VCaP (cell line): ENCODE results near the gene SPTBN1.

Source experiments
- H3K27ac ChIP-seq: fragments of 450-650 bp; 2 replicates; pipeline ENCODE4 v1.5.1; 2017
- TF ChIP-seq, protein P1 (sequence below): fragments of 450-650 bp; conservative IDR thresholded peaks from 2 replicates; pipeline ENCODE4 v1.5.1; 2017; ENCODE audit warnings: mild to moderate bottlenecking, moderate library complexity

The SPTBN1 gene

DNA sequence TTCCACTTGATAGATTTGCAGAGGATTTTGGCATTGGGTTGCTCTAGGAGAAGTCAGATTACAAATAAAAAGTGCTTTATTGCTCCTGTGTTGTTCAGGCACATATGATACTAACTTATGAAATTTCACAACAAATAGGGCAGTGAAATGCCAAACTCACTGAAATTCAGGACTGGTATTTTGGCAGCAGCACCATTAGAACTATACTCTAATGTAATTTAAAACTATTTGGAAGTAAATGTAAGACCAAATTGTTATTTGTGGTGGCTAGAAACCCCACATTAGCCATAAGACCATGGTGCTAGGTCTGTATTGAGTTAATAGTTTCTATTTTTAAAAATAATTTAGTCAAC is 57.2 kb downstream of the SPTBN1 start:
- H3K27ac ChIP-seq = peak overlapping the region; percentile 31; the same call in 1 of the 2 replicates
- TF ChIP-seq, protein P1, sequence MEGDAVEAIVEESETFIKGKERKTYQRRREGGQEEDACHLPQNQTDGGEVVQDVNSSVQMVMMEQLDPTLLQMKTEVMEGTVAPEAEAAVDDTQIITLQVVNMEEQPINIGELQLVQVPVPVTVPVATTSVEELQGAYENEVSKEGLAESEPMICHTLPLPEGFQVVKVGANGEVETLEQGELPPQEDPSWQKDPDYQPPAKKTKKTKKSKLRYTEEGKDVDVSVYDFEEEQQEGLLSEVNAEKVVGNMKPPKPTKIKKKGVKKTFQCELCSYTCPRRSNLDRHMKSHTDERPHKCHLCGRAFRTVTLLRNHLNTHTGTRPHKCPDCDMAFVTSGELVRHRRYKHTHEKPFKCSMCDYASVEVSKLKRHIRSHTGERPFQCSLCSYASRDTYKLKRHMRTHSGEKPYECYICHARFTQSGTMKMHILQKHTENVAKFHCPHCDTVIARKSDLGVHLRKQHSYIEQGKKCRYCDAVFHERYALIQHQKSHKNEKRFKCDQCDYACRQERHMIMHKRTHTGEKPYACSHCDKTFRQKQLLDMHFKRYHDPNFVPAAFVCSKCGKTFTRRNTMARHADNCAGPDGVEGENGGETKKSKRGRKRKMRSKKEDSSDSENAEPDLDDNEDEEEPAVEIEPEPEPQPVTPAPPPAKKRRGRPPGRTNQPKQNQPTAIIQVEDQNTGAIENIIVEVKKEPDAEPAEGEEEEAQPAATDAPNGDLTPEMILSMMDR = no peak

DNA sequence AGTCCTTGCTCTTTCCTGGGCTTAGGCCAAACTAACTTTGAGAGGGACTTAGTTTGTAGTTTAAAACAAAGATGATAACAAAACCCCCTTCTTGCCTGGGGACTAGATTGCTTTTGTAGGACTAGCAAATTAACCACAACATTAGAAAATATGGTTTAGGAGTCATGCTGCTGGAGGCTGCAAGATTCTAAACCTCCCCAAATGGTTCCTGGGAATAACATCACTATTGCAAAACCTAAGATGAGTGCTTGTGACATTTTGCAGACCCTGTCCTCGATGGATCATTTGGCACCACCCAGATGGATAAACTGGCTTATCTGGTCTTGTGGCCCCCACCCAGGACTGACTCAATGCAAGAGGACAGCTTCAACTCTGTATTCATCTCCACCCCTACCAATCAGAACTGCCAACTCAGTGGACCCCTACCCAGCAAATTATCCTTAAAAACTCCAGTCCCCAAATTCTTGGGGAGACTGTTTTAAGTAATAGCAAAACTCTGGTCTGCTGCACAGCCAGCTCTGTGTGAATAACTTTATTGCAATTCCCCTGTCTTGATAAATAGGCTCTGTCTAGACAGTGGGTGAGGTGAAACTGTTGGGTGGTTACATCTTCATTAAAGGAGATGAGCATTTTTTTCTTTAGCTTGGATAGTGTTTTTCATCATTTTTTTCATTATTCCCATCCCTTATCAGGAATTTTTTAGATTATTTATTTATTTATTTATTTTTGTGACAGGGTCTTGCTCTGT is 58.9 kb downstream of the SPTBN1 start:
- H3K27ac ChIP-seq = no peak overlapping the region
- TF ChIP-seq, protein P1 = no peak

DNA sequence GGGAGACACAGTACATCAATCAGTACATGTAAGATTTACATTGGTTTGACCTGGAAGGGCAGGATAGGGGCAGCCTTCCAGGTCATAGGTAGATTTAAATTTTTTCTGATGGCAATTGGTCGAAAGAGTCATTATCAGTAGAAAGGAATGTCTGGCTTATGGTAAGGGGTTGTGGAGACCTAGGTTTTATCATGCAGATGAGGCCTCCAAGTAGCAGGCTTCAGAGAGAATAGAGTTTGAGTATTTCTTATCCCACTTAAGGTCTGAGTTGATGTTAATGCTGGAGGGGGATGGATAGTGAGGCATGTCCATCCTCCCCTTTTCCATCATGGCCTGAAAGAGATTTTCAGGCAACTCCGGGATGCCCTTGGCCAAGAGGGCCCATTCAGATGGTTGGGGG is 60.7 kb downstream of the SPTBN1 start:
- TF ChIP-seq, protein P1 = no peak
- no peak overlapping the region; the same call in 1 of the 2 replicates for H3K27ac ChIP-seq

DNA sequence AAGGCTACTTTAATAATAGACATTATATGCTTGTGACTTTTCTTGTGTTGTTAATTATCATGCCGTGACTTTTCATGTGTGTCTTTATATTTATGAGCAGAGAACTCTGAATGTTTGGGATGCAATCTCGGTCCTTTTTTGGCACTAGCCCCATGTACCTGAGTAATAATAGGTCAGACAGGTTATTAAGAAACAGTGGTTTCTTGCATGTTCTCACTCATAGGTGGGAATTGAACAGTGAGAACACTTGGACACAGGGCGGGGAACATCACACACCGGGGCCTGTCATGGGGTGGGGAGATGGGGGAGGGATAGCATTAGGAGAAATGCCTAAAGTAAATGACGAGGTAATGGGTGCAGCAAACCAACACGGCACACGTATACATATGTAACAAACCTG is 61.9 kb downstream of the SPTBN1 start:
- peak overlapping the region; percentile 32; the same call in 1 of the 2 replicates for H3K27ac ChIP-seq

DNA sequence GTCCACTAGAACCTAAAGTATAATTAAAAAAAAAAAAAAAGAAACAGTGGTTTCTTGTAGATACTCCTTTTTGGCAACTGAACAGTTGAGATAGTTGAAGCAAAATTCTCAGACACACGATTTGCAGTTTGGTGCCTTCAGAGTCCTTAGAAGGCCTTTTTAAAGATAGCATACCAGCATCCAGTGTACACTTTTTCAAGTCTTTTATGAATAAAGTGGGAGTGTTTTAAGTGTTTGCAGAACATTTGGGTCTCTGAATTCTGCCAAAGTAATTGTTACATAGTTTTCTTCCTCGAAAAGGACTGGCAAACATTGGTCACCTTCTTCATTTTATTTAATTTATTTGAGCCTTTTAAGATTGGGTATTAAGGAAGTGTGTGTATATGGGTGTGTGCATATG is 62.3 kb downstream of the SPTBN1 start:
- TF ChIP-seq, protein P1 = no peak

DNA sequence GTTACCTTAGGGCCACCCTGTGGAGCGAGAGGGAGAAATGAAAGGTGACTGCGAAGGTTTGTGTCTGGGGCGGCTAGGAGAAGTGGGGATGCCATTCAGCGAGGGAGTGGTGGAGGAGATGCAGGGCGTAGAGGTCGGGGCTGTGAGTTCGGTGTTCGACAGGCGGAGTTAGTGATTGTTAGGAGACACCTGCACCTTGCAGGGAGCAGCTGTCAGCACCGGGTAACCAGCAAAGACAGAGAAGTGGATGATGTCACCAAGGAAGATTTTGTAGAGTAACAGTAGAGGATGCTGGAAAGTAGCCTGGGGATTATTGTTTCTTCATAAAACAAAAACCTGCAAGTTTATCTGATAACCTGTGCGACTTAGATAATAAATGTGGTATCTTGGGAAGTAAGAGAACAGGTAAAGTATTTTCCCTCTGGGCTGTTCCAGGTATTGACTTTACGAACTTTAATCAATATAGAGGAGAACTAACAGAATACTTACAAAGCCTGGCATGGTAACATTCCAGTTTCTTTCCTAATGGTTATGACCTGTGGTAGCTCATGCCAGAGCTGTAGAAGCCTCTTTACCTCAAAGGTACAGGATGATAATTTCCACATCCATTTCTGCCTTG is 63.8 kb downstream of the SPTBN1 start:
- TF ChIP-seq, protein P1 = no peak
- H3K27ac ChIP-seq = 0 out of 2 replicates have a peak overlapping the region, but pooled peaks have one; percentile 13

More for the DNA sequence above, 62.3 kb downstream of the SPTBN1 start:
- H3K27ac ChIP-seq = peak overlapping the region; percentile 32; the same call in 1 of the 2 replicates

DNA sequence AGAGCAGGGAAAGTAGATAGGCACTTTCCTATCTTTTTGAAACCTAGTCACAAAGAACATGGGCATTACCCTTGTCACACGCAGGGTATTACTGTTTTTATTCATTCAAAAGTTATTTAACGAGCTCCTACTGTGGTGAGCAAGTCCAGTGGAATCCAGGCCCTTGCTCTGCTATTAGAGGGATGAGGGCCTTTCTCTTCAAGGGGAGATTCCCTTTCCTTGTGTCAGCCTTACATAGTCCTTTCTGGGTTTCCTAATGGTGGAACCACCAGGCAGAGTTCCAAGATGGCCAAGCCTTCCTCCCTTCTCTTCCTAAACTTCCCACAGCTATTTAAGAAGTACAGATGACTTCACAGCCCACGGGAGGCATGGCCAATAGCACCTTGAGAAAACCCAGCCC is 64.6 kb downstream of the SPTBN1 start:
- TF ChIP-seq, protein P1 = no peak
- no peak overlapping the region for H3K27ac ChIP-seq
